GM12891 (cell line): Measurements from ENCODE around the gene SFXN5.

Experiments
- DNase-seq: peaks from one replicate; pipeline ENCODE4 v3.0.0; 2011; ENCODE audit warnings: low spot score; ENCODE audit not compliant: insufficient read length
- FAIRE-seq: peaks from 2 replicates; lab custom pipeline; 2011; peaks lifted over from hg19 to GRCh38; lab: Jason Lieb, UNC
- PAX5 ChIP-seq: IDR thresholded peaks from 2 replicates; pipeline ENCODE4 v1.6.1; 2011; ENCODE audit warnings: low read length, moderate library complexity, mild to moderate bottlenecking; ENCODE audit not compliant: insufficient read depth, severe bottlenecking
- POLR2A ChIP-seq: IDR thresholded peaks from 2 replicates; pipeline ENCODE4 v1.6.1; 2011; ENCODE audit warnings: low read depth, low read length, control low read depth
- POLR2AphosphoS5 ChIP-seq: IDR thresholded peaks from 2 replicates; pipeline ENCODE4 v1.6.1; 2011; ENCODE audit warnings: low read depth, low read length, control low read depth
- POU2F2 ChIP-seq: IDR thresholded peaks from 2 replicates; pipeline ENCODE4 v1.6.1; 2011; ENCODE audit warnings: low read depth, mild to moderate bottlenecking, control low read depth, low read length, moderate library complexity
- SPI1 ChIP-seq: IDR thresholded peaks from 2 replicates; pipeline ENCODE4 v1.6.1; 2011; ENCODE audit warnings: low read depth, low read length, control low read depth
- TAF1 ChIP-seq: IDR thresholded peaks from 2 replicates; pipeline ENCODE4 v1.6.1; 2011; ENCODE audit warnings: low read depth, low read length, control low read depth

The SFXN5 gene

GRCh38 chr2:72990695-72991438, 80.6 kb downstream of the SFXN5 start:
- FAIRE-seq (no peak), DNase-seq (no peak)
- TF ChIP-seq POU2F2 = no peak
- TF ChIP-seq POLR2A = no peak
- TF ChIP-seq POLR2AphosphoS5 = no peak
- no peak for TF ChIP-seq PAX5
- no peak for TF ChIP-seq TAF1
- TF ChIP-seq SPI1 = no peak

DNA sequence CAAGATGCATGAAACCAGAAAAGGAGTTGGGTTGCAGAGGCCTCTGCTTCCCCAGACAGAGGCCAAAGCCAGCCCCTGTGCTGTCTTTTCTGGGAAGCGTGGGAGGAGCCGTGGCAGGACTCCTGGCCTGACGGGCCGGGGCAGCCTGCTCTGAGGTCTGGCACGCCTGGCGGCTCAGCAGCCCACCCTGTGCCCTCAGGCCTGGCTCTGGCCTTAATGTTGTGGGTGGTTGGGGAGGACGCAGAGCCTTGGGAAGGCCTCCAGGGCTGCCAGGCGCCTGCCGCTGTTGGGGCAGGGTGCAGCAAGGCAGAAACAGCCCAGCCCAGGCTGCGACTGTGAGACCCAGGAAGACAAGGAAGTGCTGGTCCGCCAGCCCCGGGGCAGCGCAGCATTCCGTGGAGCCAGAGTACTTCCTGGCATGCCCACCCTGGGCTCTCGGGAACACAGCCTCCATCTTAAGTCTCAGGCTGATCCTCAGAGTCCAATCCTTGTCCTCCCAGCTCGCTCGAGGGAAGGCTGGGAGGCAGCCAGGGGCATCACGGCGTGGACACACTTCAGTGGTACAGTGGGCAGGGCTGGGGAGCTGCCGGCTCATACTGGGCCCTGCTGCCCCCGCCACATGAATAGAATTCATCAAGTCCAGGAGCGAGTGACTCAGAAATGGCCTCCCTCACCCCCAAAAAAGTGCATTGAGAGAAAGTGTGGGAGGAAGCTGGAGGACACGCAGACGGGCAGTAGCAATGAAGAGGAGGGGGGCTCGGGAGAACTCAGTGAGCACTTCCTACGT, 81.5 kb downstream of the SFXN5 start:
- FAIRE-seq = no peak
- DNase-seq = no peak
- TF ChIP-seq POU2F2 (no peak), POLR2A (no peak), POLR2AphosphoS5 (no peak), SPI1 (no peak), TAF1 (no peak), PAX5 (no peak)

DNA sequence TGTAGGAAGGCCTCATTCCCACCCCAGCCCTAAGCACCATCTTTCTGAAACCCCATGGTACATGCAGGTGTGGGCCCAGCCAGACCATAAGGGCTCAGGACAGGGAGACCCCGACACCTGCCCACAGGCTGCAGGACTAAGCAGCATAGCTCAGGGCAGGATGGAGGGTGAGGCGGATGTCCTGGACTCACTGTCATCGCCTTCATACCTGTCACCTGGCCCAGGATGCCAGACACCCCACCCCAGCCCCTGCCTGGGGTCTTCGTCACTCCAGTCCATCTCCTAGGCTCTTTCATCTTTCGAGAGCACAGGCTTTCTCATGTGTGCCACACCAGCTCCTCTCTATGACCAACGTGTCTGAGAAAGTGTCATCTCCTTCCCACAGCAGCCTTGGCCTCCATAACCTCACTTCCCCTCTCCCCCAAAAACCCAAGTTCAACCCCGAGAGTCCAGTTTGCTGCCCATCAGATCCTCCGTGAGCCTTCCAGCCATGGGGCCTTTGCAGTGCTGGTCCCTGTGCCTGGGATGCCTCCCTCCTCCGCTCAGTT, 82.7 kb downstream of the SFXN5 start:
- no peak for FAIRE-seq

DNA sequence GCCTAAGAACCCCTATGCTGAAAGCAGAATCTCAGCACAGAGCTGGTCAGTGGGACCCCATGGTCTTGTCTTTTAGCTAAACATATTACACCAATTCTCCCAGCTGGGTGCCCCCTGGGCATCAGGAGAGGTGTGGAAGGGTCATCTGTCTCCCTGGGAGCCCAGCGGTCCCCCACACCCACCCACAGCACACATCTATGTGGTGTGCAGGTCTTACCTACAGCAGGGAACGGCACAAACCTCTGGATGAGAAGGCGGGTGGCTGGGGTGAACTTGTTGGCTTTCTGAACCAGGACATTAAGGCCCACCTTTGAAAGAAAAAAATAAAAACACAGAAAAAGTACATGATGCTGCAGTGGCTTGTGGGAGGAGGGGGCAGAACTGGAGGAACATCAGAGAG, 83.5 kb downstream of the SFXN5 start:
- DNase-seq (no peak), FAIRE-seq (no peak)
- TF ChIP-seq POLR2A = no peak
- TF ChIP-seq POLR2AphosphoS5 = no peak
- no peak for TF ChIP-seq TAF1
- no peak for TF ChIP-seq POU2F2
- no peak for TF ChIP-seq PAX5
- no peak for TF ChIP-seq SPI1

More for the DNA sequence above, 82.7 kb downstream of the SFXN5 start:
- TF ChIP-seq POLR2A (no peak), SPI1 (no peak), POLR2AphosphoS5 (no peak), POU2F2 (no peak), PAX5 (no peak), TAF1 (no peak)
- DNase-seq = no peak

DNA sequence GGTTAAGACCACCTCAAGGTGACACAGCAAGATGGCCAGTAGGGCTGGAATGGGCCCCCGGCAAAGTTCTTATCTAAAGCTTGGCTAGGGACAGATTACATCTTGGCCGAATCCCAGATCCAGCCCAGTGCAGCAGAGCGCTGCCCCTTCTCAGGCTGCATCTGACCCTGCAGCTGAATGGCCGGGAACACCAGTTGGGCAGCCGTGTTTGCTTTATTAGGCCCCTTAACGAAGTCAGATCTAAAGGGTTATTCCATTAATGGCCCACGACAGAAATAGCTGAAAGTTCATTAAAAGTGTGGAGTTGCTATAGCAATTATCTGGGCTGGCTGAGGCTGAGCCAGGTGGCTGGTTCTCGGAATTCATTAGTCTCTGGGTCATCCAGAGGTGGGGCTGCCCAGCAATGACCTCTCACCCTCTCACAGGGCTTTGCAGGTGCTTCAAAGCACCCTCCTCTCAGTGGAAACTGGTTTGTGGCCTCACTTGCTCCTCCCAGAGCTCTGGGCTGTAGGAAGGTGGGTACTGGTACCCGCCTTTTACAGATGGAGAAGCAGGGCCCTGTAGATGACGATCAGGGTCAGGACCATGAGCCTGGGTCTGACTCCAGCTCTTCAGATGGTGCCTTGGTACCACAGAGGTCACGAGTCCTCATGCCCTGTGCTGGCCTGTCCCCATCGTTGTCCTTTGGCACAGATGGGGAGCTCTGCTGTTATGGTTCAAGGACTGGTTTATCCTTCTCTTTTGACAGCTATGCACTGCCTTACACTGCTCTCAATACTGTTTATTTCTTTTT, 85.4 kb downstream of the SFXN5 start:
- FAIRE-seq = no peak
- no peak for TF ChIP-seq SPI1
- TF ChIP-seq PAX5 = no peak
- TF ChIP-seq POLR2AphosphoS5 = no peak
- TF ChIP-seq POU2F2 = no peak
- TF ChIP-seq TAF1 = no peak
- TF ChIP-seq POLR2A = no peak
- DNase-seq = no peak

GRCh38 chr2:72985136-72985535, 86.4 kb downstream of the SFXN5 start:
- FAIRE-seq = no peak
- TF ChIP-seq POU2F2 (no peak), POLR2A (no peak), SPI1 (no peak), PAX5 (no peak), TAF1 (no peak), POLR2AphosphoS5 (no peak)

GRCh38 chr2:72984172-72984671, 87.3 kb downstream of the SFXN5 start:
- DNase-seq = no peak
- no peak for FAIRE-seq
- no peak for TF ChIP-seq SPI1
- no peak for TF ChIP-seq POLR2AphosphoS5
- no peak for TF ChIP-seq TAF1
- TF ChIP-seq POU2F2 = no peak
- no peak for TF ChIP-seq PAX5
- TF ChIP-seq POLR2A = no peak

More at GRCh38 chr2:72985136-72985535, 86.4 kb downstream of the SFXN5 start:
- DNase-seq = no peak

DNA sequence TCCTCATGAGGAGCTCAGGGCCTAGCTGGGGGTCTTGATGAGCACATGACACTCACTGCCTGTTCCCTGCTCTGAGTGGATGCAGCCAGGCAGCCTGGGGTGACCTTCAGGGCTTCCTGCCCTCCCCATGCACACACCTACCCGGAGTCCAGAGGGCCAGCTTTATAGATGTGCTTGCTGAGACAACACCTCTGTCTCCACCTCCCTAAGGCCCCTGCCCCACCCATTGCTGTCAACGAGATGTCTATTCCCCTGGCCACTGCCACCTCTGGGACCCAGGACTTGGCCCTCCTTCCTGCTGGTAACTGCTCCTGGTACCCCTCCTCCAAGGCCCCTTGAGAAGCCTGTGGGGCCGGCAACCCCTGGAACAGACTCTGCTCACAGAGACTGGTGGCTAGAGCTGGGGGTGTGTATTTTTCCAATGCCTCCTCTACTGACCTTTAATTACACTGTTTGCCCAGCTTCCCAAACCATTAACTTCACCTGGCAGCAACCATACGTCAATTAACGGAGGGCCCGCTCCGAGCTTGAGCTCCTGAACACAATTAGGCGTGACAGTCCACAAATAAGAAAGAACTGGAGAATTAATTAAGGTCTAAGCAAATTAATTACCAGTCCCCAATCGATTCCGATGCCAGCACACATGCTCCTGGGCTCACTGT, 87.9 kb downstream of the SFXN5 start:
- TF ChIP-seq PAX5 (no peak), POU2F2 (no peak), POLR2AphosphoS5 (no peak), TAF1 (no peak), POLR2A (no peak), SPI1 (no peak)
- FAIRE-seq = no peak

More for the DNA sequence above, 87.9 kb downstream of the SFXN5 start:
- no peak for DNase-seq
